Pons (tissue), 1 donor: ENCODE measurements around the gene ADAMTS12.
"Not testable (repeated sequence)": the region's sequence is repeated elsewhere in the genome, so short reads cannot be mapped to it uniquely, and the experiment has no call there.

Source experiments
- DNase-seq: peaks from one replicate; pipeline ENCODE4 v3.0.0-alpha.2; 2016; ENCODE audit warnings: low spot score

The ADAMTS12 gene

GRCh38 chr5:33891788-33892619 lies at the start of gene ADAMTS12:
Gene ADAMTS12 (minus strand): TSS chr5:33891990. CDS start chr5:33891856, 134 bp downstream.
- DNase-seq = no peak

DNA sequence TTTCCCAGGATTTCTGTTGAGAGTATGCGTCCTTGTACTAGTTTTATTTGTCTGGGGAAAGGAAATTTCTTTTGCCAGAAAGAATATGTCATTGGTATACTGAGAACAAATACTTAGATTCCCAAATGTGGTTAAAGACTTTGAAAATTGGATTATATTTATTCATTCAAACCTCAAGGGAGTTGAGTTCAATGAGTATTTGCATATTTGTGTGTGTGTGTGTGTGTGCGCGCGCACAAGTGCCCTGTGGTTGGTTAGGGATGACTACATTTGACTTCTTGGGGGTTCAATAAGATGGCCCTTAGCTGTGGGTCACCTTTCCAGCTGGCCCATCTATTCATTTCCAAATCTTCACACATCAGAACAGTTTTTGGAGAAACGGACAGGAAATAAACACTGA lies 49.3 kb upstream of the ADAMTS12 start:
- DNase-seq = no peak

DNA sequence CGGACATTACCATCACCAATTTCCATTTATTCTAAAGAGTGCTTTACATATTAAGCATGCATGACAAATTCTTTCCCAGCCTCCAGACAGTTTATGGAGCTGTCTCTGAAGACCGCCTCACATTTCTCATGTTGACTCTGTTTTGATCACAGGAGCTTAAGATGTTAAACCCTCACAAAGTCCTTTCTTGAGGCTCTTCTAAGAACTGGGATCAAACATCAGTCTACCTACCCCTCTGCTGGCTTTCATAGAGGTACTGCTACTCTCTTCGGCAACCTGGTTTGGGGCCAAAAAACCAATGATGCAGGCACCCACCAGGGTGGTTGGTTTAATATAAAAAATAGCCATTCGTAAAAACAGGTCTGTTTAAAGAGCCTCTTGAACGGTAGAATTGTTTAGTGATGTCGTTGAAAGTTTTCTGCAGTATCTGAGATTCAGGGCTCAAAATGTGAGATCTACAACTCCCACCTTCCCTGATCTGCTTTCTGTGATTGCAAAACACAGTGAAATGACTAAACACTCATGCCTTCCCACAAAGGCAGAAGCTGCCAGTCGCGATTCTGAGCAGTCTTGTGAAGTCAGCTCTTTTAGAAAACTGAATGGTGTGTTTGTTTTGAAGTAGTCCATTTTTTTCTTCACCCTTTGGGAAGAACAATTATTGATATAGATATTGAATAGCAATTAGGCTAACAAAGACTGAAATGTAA lies 47.9 kb upstream of the ADAMTS12 start:
- no peak for DNase-seq

DNA sequence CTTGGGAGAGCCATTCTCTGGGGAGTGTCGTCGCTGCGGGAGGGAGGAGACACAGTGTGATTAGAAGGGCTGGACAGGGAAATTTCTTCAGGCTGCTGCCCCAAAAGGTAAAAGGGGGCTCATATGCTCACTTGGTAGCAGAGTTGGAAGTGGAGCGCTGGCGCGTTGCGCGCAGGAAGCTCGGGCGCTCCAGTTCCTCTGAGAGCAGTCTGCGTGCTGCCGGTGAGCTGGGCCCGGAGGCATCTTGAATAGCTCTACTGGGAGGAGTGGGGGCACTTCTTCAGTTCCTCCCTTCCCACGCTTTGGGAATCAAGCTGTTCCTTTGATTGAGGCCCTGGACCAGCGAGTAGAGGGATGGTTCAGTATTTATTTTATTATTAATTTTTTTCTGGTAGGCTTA lies 47.1 kb upstream of the ADAMTS12 start:
- no peak for DNase-seq

- no peak for DNase-seq
These were observed 46.7 kb upstream of the ADAMTS12 start for GRCh38 chr5:33938507-33938796.

DNA sequence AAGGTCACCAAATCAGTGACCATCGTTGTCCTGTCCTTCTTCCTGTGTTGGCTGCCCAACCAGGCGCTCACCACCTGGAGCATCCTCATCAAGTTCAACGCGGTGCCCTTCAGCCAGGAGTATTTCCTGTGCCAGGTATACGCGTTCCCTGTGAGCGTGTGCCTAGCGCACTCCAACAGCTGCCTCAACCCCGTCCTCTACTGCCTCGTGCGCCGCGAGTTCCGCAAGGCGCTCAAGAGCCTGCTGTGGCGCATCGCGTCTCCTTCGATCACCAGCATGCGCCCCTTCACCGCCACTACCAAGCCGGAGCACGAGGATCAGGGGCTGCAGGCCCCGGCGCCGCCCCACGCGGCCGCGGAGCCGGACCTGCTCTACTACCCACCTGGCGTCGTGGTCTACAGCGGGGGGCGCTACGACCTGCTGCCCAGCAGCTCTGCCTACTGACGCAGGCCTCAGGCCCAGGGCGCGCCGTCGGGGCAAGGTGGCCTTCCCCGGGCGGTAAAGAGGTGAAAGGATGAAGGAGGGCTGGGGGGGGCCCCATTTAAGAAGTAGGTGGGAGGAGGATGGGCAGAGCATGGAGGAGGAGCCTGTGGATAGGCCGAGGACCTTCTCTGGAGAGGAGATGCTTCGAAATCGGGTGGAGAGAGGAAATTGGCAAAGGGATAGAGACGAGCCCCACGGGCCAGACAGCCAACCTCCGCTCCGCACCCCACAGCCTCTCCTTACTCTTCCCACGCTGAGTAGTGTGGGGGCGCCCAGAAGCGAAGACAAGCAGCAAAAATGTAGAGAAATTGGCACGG lies 46.1 kb upstream of the ADAMTS12 start:
- no peak for DNase-seq

GRCh38 chr5:33937017-33937706 lies 45.4 kb upstream of the ADAMTS12 start:
- DNase-seq = no peak

GRCh38 chr5:33936381-33937016 lies 44.7 kb upstream of the ADAMTS12 start, which contains the start of gene RXFP3:
Gene RXFP3 (plus strand): TSS chr5:33936386. CDS start chr5:33936741, 355 bp downstream.
- DNase-seq = no peak

GRCh38 chr5:33936004-33936380 lies 44.2 kb upstream of the ADAMTS12 start:
- no peak for DNase-seq

DNA sequence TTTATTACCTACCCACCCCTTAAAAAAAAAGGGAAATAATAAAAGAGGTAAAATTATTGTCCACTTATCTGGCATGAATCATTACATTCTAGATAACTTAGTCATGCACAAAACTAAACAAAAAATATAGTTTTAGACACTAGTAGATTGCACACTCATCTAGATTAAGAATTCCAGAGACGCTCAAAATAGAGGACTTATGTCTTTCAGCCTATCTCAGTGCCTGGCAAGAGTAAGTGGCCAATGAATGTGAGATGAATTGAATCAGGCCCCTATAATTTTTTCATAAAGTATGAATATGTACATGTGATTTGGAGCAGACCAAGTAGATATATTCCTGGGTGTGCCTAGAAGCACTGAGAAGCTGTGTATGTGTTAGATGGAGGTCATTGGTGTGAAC lies 42.4 kb upstream of the ADAMTS12 start:
- no peak for DNase-seq

- no peak for DNase-seq
These were observed 42.0 kb upstream of the ADAMTS12 start for GRCh38 chr5:33933723-33934169.

DNA sequence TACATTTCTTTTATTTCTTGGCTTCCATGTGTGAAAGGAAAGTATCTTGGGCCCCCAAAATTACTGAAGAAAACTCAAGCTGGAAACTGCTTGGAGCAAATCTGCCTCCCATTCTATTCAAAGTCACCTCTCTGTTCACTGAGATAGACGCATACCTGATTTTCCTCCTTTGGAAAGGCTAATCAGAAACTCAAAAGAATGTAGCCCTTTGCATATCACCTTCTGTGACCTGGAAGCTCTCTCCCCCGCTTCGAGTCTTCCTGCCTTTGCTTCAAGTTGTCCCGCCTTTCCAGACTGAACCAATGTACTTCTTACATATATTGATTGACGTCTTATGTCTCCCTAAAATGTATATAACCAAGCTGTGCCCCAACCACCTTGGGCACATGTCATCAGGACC lies 39.3 kb upstream of the ADAMTS12 start:
- no peak for DNase-seq

GRCh38 chr5:33929925-33930690 lies 38.3 kb upstream of the ADAMTS12 start:
- no peak for DNase-seq

DNA sequence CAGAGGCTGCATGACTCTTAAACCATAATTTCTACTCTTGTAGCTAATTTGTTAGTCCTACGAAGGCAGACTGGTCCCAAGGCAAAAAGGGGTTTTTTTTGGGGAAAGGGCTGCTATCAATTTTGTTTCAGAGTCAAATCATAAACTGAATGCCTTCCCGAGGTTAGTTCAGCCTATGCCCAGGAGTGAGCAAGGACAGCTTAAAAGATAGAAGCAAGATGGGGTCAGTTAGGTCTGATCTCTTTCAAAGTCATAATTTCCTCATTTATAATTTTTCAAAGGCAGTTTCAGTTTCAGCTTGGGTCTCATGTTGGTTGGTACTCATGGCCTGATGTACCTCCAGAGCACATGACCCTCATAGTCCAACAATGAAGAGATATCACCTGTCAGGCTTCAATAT lies 36.5 kb upstream of the ADAMTS12 start:
- no peak for DNase-seq

DNA sequence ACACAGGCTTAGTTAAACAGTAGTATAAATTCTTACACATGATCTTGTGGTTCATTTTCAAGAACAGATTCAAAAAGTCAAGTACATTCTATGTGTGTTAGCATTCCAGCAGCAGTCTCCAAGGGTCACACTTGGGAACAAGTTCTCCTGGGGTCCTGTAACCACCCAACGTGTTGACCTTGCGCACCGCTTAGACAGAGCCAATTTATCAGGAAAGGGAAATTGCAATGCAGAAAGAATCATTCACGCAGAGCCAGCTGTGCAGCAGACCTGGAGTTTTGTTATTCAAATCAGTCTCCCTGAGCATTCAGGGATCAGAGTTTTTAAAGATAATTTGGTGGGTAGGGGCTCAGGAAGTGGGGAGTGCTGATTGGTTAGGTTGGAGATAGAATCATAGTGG lies 35.9 kb upstream of the ADAMTS12 start:
- no peak for DNase-seq

GRCh38 chr5:33925278-33925677 lies 33.5 kb upstream of the ADAMTS12 start:
- no peak for DNase-seq

DNA sequence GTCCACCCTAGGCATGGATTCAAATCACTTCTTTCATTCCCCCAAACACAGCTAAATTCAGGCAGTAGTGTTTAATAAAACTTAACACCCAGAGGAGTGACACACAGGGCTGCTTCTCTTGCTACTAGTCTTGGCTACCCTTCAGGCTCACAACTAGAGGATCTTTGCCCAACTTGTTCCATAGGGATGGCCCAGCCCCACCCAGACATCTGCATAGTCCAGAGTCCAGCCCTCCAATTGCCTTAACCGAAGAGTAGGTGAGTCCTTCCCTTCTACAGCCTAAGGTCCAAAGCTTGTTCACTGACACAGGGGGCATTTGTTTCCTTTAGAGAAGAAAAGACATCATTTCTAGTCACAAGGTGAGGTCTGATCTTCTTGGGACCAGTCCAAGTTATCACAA lies 29.2 kb upstream of the ADAMTS12 start:
- DNase-seq = no peak

DNA sequence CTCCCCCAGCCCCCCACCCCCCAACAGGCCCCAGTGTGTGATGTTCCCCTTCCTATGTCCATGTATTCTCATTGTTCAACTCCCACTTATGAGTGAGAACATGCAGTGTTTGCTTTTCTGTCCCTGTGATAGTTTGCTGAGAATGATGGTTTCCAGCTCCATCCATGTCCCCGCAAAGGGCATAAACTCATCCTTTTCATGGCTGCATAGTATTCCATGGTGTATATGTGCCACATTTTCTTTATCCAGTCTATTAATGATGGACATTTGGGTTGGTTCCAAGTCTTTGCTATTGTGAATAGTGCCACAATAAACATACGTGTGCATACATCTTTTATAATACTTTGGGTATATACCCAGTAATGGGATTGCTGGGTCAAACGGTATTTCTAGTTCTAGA lies 23.1 kb upstream of the ADAMTS12 start:
- DNase-seq = not testable (repeated sequence)

GRCh38 chr5:33906248-33906647 lies 14.5 kb upstream of the ADAMTS12 start:
- not testable (repeated sequence) for DNase-seq

- DNase-seq = no peak
These were observed 13.6 kb upstream of the ADAMTS12 start for GRCh38 chr5:33905381-33905780.

DNA sequence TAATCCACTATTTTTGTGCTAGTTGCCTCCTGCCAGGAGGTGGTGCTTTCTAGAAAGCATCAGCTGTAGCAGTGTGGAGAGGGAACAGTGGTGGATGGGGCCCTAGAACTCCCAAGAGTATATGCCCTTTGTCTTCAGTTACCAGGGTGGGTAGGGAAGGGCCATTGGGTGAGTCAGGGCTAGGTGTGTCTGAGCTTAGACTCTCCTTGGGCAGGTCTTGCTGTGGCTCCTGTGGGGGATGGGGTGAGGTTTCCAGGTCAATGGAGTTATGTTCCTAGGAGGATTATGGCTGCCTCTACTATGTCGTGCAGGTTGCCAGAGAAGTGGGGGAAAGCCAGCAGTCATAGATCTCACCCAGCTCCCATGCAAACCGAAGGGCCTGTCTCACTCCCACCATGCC lies 11.3 kb upstream of the ADAMTS12 start:
- no peak for DNase-seq
